H9 (cell line): ENCODE data around the gene RNASE7. TPM values are rescaled to one million over a fixed set of nuclear protein-coding genes. Genes with fewer than 3 reads are reported as not detected.

ENCODE experiments used
- DNase-seq: peaks from one replicate; pipeline ENCODE4 v3.0.0-alpha.2; 2017
- H2AFZ ChIP-seq: one replicate; pipeline ENCODE4 v1.6.1; 2013; ENCODE audit warnings: mild to moderate bottlenecking, low read length, control low read depth, moderate library complexity
- H2AK5ac ChIP-seq: 2 replicates; pipeline ENCODE4 v1.6.1; 2013; ENCODE audit warnings: low read length, control low read depth, mixed read lengths; ENCODE audit not compliant: insufficient read length
- H2BK120ac ChIP-seq: one replicate; pipeline ENCODE4 v1.6.1; 2013; ENCODE audit warnings: low read depth, mild to moderate bottlenecking, low read length, control low read depth, inconsistent platforms; ENCODE audit not compliant: poor library complexity, severe bottlenecking
- H2BK12ac ChIP-seq: 2 replicates; pipeline ENCODE4 v1.6.1; 2013; ENCODE audit warnings: low read length, control low read depth, mixed read lengths, low read depth; ENCODE audit not compliant: insufficient read length
- H2BK15ac ChIP-seq: 2 replicates; pipeline ENCODE4 v1.6.1; 2013; ENCODE audit warnings: low read depth, low read length, control low read depth
- H2BK20ac ChIP-seq: one replicate; pipeline ENCODE4 v1.6.1; 2013; ENCODE audit warnings: low read depth, mild to moderate bottlenecking, low read length, control low read depth, inconsistent platforms; ENCODE audit not compliant: poor library complexity, severe bottlenecking
- H2BK5ac ChIP-seq: 2 replicates; pipeline ENCODE4 v1.6.1; 2013; ENCODE audit warnings: low read length, control low read depth, mixed read lengths; ENCODE audit not compliant: insufficient read length
- H3K14ac ChIP-seq: 2 replicates; pipeline ENCODE4 v1.6.1; 2013; ENCODE audit warnings: low read length, control low read depth; ENCODE audit not compliant: insufficient read depth
- H3K18ac ChIP-seq: 2 replicates; pipeline ENCODE4 v1.6.1; 2013; ENCODE audit warnings: low read depth, mild to moderate bottlenecking, mixed read lengths, low read length, control low read depth; ENCODE audit not compliant: insufficient read length
- H3K23ac ChIP-seq: 2 replicates; pipeline ENCODE4 v1.6.1; 2013; ENCODE audit warnings: low read length, control low read depth, mixed read lengths, low read depth; ENCODE audit not compliant: insufficient read length
- H3K23me2 ChIP-seq: 2 replicates; pipeline ENCODE4 v1.6.1; 2013; ENCODE audit warnings: low read depth, mild to moderate bottlenecking, mixed read lengths, low read length, control low read depth; ENCODE audit not compliant: insufficient read length, poor library complexity, severe bottlenecking
- H3K27ac ChIP-seq: 2 replicates; pipeline ENCODE4 v1.5.1; 2013; ENCODE audit warnings: low read length, control low read depth, mixed read lengths, low read depth; ENCODE audit not compliant: insufficient read length
- H3K27me3 ChIP-seq: 2 replicates; pipeline ENCODE4 v1.6.1; 2013; ENCODE audit warnings: low read length, control low read depth, inconsistent platforms; ENCODE audit not compliant: insufficient read depth
- H3K4ac ChIP-seq: 2 replicates; pipeline ENCODE4 v1.6.1; 2013; ENCODE audit warnings: low read depth, mild to moderate bottlenecking, control low read depth, inconsistent platforms, low read length, moderate library complexity
- H3K4me1 ChIP-seq: 2 replicates; pipeline ENCODE4 v1.6.1; 2013; ENCODE audit warnings: low read length, control low read depth, inconsistent platforms; ENCODE audit not compliant: insufficient read depth
- H3K4me2 ChIP-seq: 2 replicates; pipeline ENCODE4 v1.6.1; 2013; ENCODE audit warnings: low read length, control low read depth, mixed read lengths; ENCODE audit not compliant: insufficient read length, insufficient read depth
- H3K56ac ChIP-seq: 2 replicates; pipeline ENCODE4 v1.6.1; 2013; ENCODE audit warnings: low read depth, mild to moderate bottlenecking, mixed read lengths, low read length, control low read depth; ENCODE audit not compliant: insufficient read length
- H3K79me1 ChIP-seq: 2 replicates; pipeline ENCODE4 v1.6.1; 2013; ENCODE audit warnings: low read depth, mild to moderate bottlenecking, moderate library complexity, low read length, control low read depth, inconsistent platforms; ENCODE audit not compliant: insufficient read depth, poor library complexity, severe bottlenecking
- H3K79me2 ChIP-seq: 2 replicates; pipeline ENCODE4 v1.6.1; 2013; ENCODE audit warnings: low read length, control low read depth, inconsistent platforms; ENCODE audit not compliant: insufficient read depth
- H3K9ac ChIP-seq: 2 replicates; pipeline ENCODE4 v1.6.1; 2013; ENCODE audit warnings: low read length, control low read depth, mixed read lengths; ENCODE audit not compliant: insufficient read length; ENCODE audit errors: extremely low read depth
- H3K9me3 ChIP-seq: one replicate; pipeline ENCODE4 v1.6.1; 2013; ENCODE audit warnings: low read depth, low read length, inconsistent platforms; ENCODE audit not compliant: control insufficient read depth
- H3T11ph ChIP-seq: one replicate; pipeline ENCODE4 v1.6.1; 2013; ENCODE audit warnings: mild to moderate bottlenecking, low read length, control low read depth, inconsistent platforms
- H4K20me1 ChIP-seq: one replicate; pipeline ENCODE4 v1.6.1; 2013; ENCODE audit not compliant: control insufficient read depth, insufficient read length, insufficient read depth
- H4K5ac ChIP-seq: 2 replicates; pipeline ENCODE4 v1.6.1; 2013; ENCODE audit warnings: low read depth, mild to moderate bottlenecking, mixed read lengths, low read length, control low read depth; ENCODE audit not compliant: insufficient read length
- H4K8ac ChIP-seq: replicated peaks from 2 replicates; pipeline ENCODE4 v1.6.1; 2013; ENCODE audit warnings: low read length, control low read depth, mixed read lengths, low read depth; ENCODE audit not compliant: insufficient read length
- H4K91ac ChIP-seq: 2 replicates; pipeline ENCODE4 v1.6.1; 2013; ENCODE audit warnings: low read depth, mild to moderate bottlenecking, moderate library complexity, mixed read lengths, low read length, control low read depth; ENCODE audit not compliant: insufficient read length
- H3K27ac Mint-ChIP-seq, 3 experiments: 2 replicates in 2 of 3; 3 replicates in 1 of 3; pipeline ENCODE4 v1.8.0; 2020 to 2021; ENCODE audit warnings: mixed read lengths in 3 of 3, mild to moderate bottlenecking in 1 of 3, moderate library complexity in 1 of 3
- H3K27me3 Mint-ChIP-seq: 2 replicates; pipeline ENCODE4 v1.8.0; 2021; ENCODE audit warnings: low read depth, mild to moderate bottlenecking, moderate library complexity, mixed read lengths
- H3K36me3 Mint-ChIP-seq, 3 experiments: 2 replicates in 2 of 3; 3 replicates in 1 of 3; pipeline ENCODE4 v1.8.0; 2020 to 2021; ENCODE audit warnings: low read depth in 3 of 3, mixed read lengths in 3 of 3; ENCODE audit not compliant: insufficient read depth in 1 of 3
- H3K4me1 Mint-ChIP-seq, 2 experiments: 2 replicates each; pipeline ENCODE4 v1.8.0; 2020; ENCODE audit warnings: mixed read lengths in 2 of 2
- H3K4me3 Mint-ChIP-seq, 2 experiments: 2 replicates in 1 of 2; 3 replicates in 1 of 2; pipeline ENCODE4 v1.8.0; 2020 to 2021; ENCODE audit warnings: mild to moderate bottlenecking in 2 of 2, mixed read lengths in 2 of 2, moderate library complexity in 1 of 2
- H3K9me3 Mint-ChIP-seq, 2 experiments: 2 replicates in 1 of 2; 3 replicates in 1 of 2; pipeline ENCODE4 v1.8.0; 2020; ENCODE audit warnings: mild to moderate bottlenecking in 2 of 2, mixed read lengths in 2 of 2, moderate library complexity in 1 of 2
- WGBS: extraction: QIAGEN DNeasy Blood & Tissue Kit; methylation state at CpG from one replicate; pipeline ENCODE4 v1.1.7; 2013; ENCODE audit warnings: missing lambda C conversion rate, low lambda C conversion rate, mixed read lengths; ENCODE audit not compliant: insufficient read length; ENCODE audit errors: extremely low coverage; 5-methylcytosine and 5-hydroxymethylcytosine counted together
- total RNA-seq: library from RNA; stranded (reverse); gene quantifications from 2 replicates; pipeline ENCODE4 v1.2.1, GENCODE V29; 2021
- TF ChIP-seq, protein P1 (sequence below): fragments of 200-600 bp; sonication (generic); conservative IDR thresholded peaks from 3 replicates; pipeline ENCODE4 v1.8.0; 2021; ENCODE audit warnings: antibody characterized with exemption, mild to moderate bottlenecking

The RNASE7 gene
- total RNA-seq, 1 experiment from 2014 or later = not detected

DNA sequence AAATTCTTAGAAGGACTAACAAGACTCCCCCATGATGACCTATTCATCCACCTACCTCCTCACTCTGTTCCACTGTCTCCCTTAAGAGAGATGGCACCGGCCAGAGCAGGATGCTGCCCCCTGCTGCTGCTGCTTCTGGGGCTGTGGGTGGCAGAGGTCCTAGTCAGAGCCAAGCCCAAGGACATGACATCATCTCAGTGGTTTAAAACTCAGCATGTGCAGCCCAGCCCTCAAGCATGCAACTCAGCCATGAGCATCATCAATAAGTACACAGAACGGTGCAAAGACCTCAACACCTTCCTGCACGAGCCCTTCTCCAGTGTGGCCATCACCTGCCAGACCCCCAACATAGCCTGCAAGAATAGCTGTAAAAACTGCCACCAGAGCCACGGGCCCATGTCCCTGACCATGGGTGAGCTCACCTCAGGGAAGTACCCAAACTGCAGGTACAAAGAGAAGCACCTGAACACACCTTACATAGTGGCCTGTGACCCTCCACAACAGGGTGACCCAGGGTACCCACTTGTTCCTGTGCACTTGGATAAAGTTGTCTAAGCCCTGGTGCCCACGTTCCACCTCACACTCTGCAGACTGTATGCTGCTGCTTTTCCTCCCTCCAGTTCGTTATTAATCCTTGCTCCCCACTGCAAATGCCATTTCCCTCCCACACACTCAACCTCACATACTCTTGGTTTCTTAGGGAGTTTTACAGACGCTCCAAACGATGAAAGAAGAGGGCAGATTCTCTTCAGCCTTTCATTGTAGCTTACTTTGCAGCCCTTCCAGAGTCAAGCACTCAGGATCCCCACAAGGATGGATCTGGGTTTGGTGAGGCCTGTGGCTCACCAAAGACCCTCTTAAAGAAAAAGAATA, 15.9 kb downstream of the RNASE7 start, which contains the start of gene RNASE8:
Gene RNASE8, plus strand, starts transcription at position 20 of the 873 bp plus-strand sequence. Its CDS starts 71 bp downstream, at position 91.
- Mint-ChIP-seq H3K9me3 (no peaks in the 10 kb centered on the region), H3K36me3 (no peaks in the 10 kb centered on the region), H3K4me1 (peaks cover 7 to 10% of the 10 kb centered on the region in 2 experiments), H3K27ac (no peak within 1 kb of the TSS), H3K27me3 (no peaks in the 10 kb centered on the region), H3K4me3 (no peak within 1 kb of the TSS)
- Histone ChIP-seq H4K20me1 (no peaks in the 10 kb centered on the region), H3K27ac (no peak within 1 kb of the TSS), H4K5ac (no peak within 1 kb of the TSS), H2BK5ac (no peak within 1 kb of the TSS), H2BK12ac (no peak within 1 kb of the TSS), H2BK20ac (no peak within 1 kb of the TSS), H2AFZ (no peak within 1 kb of the TSS), H3K9ac (no peak within 1 kb of the TSS), H4K8ac (no peak within 1 kb of the TSS), H2BK15ac (no peak within 1 kb of the TSS), H3K23ac (no peak within 1 kb of the TSS), H3K56ac (no peak within 1 kb of the TSS), H4K91ac (no peak within 1 kb of the TSS), H3K79me2 (no peaks in the 10 kb centered on the region), H3K23me2 (no peaks in the 10 kb centered on the region), H3K4ac (no peak within 1 kb of the TSS), H3K79me1 (no peaks in the 10 kb centered on the region), H3T11ph (no peak within 1 kb of the TSS), H3K14ac (no peak within 1 kb of the TSS), H3K18ac (no peak within 1 kb of the TSS), H3K4me2 (no peak within 1 kb of the TSS), H2BK120ac (no peak within 1 kb of the TSS), H3K9me3 (no peaks in the 10 kb centered on the region), H2AK5ac (no peak within 1 kb of the TSS), H3K4me1 (no peaks in the 10 kb centered on the region; the same call in 1 of the 2 replicates), H3K27me3 (no peaks in the 10 kb centered on the region)
- WGBS = no CpG with 5 or more reads among the region's 8 CpGs
- TF ChIP-seq, protein P1, sequence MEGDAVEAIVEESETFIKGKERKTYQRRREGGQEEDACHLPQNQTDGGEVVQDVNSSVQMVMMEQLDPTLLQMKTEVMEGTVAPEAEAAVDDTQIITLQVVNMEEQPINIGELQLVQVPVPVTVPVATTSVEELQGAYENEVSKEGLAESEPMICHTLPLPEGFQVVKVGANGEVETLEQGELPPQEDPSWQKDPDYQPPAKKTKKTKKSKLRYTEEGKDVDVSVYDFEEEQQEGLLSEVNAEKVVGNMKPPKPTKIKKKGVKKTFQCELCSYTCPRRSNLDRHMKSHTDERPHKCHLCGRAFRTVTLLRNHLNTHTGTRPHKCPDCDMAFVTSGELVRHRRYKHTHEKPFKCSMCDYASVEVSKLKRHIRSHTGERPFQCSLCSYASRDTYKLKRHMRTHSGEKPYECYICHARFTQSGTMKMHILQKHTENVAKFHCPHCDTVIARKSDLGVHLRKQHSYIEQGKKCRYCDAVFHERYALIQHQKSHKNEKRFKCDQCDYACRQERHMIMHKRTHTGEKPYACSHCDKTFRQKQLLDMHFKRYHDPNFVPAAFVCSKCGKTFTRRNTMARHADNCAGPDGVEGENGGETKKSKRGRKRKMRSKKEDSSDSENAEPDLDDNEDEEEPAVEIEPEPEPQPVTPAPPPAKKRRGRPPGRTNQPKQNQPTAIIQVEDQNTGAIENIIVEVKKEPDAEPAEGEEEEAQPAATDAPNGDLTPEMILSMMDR = no peak
- no peak for DNase-seq
